ENCODE results near the gene MTF1. TPM values are rescaled to one million over a fixed set of nuclear protein-coding genes. Genes with fewer than 3 reads are reported as not detected.

Gene MTF1
- total and polyA plus RNA-seq, 2 experiments from 2014 or later: 2.1 to 14.4 TPM

GRCh38 chr1:37795340-37796125 is 63.9 kb downstream of the MTF1 start:
- no peaks in the 10 kb centered on the region for H3K79me2 ChIP-seq (ENCODE audit: insufficient read depth)
- peak; percentile 62 for DNase-seq
- H4K20me1 ChIP-seq (ENCODE audit: insufficient read depth): no peaks in the 10 kb centered on the region
- H3F3A ChIP-seq (ENCODE audit: insufficient read depth): no peaks in the 10 kb centered on the region
- in situ Hi-C loops (cut with MboI): no loop called here
- no peaks in the 10 kb centered on the region for H3K9me2 ChIP-seq (ENCODE audit: insufficient read depth)
- no peaks in the 10 kb centered on the region for H3K36me3 ChIP-seq (ENCODE audit: low read depth)
- no peak overlapping the region for H3K4me2 ChIP-seq (ENCODE audit: unreplicated experiment)
- H3K4me3 ChIP-seq: no peak overlapping the region
- no peaks in the 10 kb centered on the region for H3K9me3 ChIP-seq (ENCODE audit: low read depth)
- no peak overlapping the region for H3K9ac ChIP-seq
- H2AFZ ChIP-seq: no peak overlapping the region
- 30% methylated on average over 22 of the region's 22 CpGs for WGBS, 2 experiments (ENCODE audit: low coverage in 1 of 2, low lambda C conversion rate in 2 of 2, missing lambda C conversion rate in 2 of 2)
- TF ChIP-seq EZH2 (IDR thresholded peaks at IDR 0.05; ENCODE audit: insufficient read depth, poor library complexity, severe bottlenecking) (no peak), EZH2phosphoT487 (IDR thresholded peaks at IDR 0.05; ENCODE audit: insufficient read depth, low read depth) (no peak)
- no peaks in the 10 kb centered on the region for H3K4me1 ChIP-seq (ENCODE audit: insufficient read depth)
- no peak overlapping the region for H3K27ac ChIP-seq
- peaks cover 22% of the 10 kb centered on the region for H3K27me3 ChIP-seq (replicated peaks; ENCODE audit: insufficient read depth)

GRCh38 chr1:37794372-37795339 is 64.7 kb downstream of the MTF1 start:
- Histone ChIP-seq H3K4me3 (no peak overlapping the region), H3K27ac (no peak overlapping the region), H3K9me2 (ENCODE audit: insufficient read depth) (no peaks in the 10 kb centered on the region), H3K79me2 (ENCODE audit: insufficient read depth) (no peaks in the 10 kb centered on the region), H3K4me1 (ENCODE audit: insufficient read depth) (no peaks in the 10 kb centered on the region), H4K20me1 (ENCODE audit: insufficient read depth) (no peaks in the 10 kb centered on the region), H3F3A (ENCODE audit: insufficient read depth) (no peaks in the 10 kb centered on the region), H3K27me3 (replicated peaks; ENCODE audit: insufficient read depth) (peaks cover 29% of the 10 kb centered on the region), H3K36me3 (ENCODE audit: low read depth) (no peaks in the 10 kb centered on the region), H3K9ac (no peak overlapping the region), H2AFZ (no peak overlapping the region), H3K4me2 (ENCODE audit: unreplicated experiment) (no peak overlapping the region), H3K9me3 (ENCODE audit: low read depth) (no peaks in the 10 kb centered on the region)
- DNase-seq: no peak
- in situ Hi-C loops (cut with MboI): no loop called here
- 20 to 25% methylated on average over 28 to 33 of the region's 59 CpGs for WGBS, 2 experiments (ENCODE audit: low coverage in 1 of 2, low lambda C conversion rate in 2 of 2, missing lambda C conversion rate in 2 of 2)
- TF ChIP-seq EZH2 (IDR thresholded peaks at IDR 0.05; ENCODE audit: insufficient read depth, poor library complexity, severe bottlenecking): no peak
- no peak for TF ChIP-seq EZH2phosphoT487 (IDR thresholded peaks at IDR 0.05; ENCODE audit: insufficient read depth, low read depth)

DNA sequence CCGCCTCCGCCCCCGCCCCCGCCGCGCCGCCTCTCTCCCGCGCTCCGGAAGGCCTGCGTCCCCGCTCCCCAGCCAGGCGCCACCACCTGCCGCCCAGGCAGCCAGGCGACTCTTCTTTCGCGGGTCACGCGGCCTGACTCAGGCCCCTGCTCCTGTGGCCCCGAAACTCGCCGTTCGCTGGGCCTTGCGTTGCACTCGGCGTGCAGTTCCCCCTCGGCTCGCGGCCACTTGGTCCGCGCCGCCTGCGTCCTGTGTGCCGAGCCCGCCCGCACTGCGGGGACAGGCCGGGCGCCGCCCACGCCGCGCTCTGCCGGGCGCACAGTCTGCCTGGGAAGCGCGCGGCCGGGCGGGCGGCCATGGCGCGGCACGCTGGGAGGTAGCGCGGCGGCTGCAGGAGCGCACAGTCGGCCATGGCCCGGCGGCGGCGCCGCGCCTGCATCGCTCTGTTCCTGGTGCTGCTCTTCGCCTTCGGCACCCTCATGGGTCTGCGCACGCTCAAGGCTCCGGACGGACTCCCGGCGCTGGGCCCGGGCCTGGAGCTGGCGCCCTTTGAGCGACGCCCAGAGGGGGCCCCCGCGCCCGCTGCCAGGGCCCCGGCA is 65.5 kb downstream of the MTF1 start, which contains the start of gene MANEAL:
Gene MANEAL, plus strand, starts transcription at position 75 of the 599 bp plus-strand sequence. Its CDS starts 336 bp downstream, at position 411.
- Histone ChIP-seq H3K27me3 (replicated peaks; ENCODE audit: insufficient read depth) (peaks cover 35% of the 10 kb centered on the region), H3K9me2 (ENCODE audit: insufficient read depth) (no peaks in the 10 kb centered on the region), H3K4me2 (ENCODE audit: unreplicated experiment) (peak within 1 kb of the TSS; percentile 88), H2AFZ (0 out of 2 replicates have a peak within 1 kb of the TSS, but pooled peaks have one; percentile 52), H3K36me3 (ENCODE audit: low read depth) (no peaks in the 10 kb centered on the region), H4K20me1 (ENCODE audit: insufficient read depth) (no peaks in the 10 kb centered on the region), H3K4me3 (peak within 1 kb of the TSS; percentile 74), H3K9me3 (ENCODE audit: low read depth) (no peaks in the 10 kb centered on the region), H3K79me2 (ENCODE audit: insufficient read depth) (no peaks in the 10 kb centered on the region), H3K27ac (no peak within 1 kb of the TSS), H3K4me1 (ENCODE audit: insufficient read depth) (no peaks in the 10 kb centered on the region), H3K9ac (no peak within 1 kb of the TSS), H3F3A (ENCODE audit: insufficient read depth) (no peaks in the 10 kb centered on the region)
- peak; percentile 76 for DNase-seq
- WGBS, 2 experiments (ENCODE audit: low coverage in 1 of 2, low lambda C conversion rate in 2 of 2, missing lambda C conversion rate in 2 of 2): 1 to 3% methylated on average over 31 to 47 of the region's 82 CpGs
- in situ Hi-C loops (cut with MboI): no loop called here
- no peak for TF ChIP-seq EZH2phosphoT487 (IDR thresholded peaks at IDR 0.05; ENCODE audit: insufficient read depth, low read depth)

Measured in GM23248 (cell line).